Measurements from ENCODE around the gene PDGFD.

Gene PDGFD

GRCh38 chr11:103903621-103904323 lies 260.2 kb downstream of the PDGFD start:
- no peak for FAIRE-seq

- FAIRE-seq, result no peak
Measured at GRCh38 chr11:103902994-103903393, 261.0 kb downstream of the PDGFD start.

- no peak for FAIRE-seq
Measured at GRCh38 chr11:103901656-103902055, 262.3 kb downstream of the PDGFD start.

- FAIRE-seq, result no peak
Measured at GRCh38 chr11:103898577-103899336, 265.2 kb downstream of the PDGFD start.

- no peak for FAIRE-seq
Measured at GRCh38 chr11:103898065-103898464, 265.9 kb downstream of the PDGFD start.

- no peak for FAIRE-seq
Measured at GRCh38 chr11:103897160-103897936, 266.6 kb downstream of the PDGFD start.

GRCh38 chr11:103895106-103895505 lies 268.8 kb downstream of the PDGFD start:
- FAIRE-seq, result no peak

GRCh38 chr11:103894673-103895072 lies 269.3 kb downstream of the PDGFD start:
- no peak for FAIRE-seq

GRCh38 chr11:103894034-103894433 lies 269.9 kb downstream of the PDGFD start:
- no peak for FAIRE-seq

GRCh38 chr11:103893371-103893770 lies 270.6 kb downstream of the PDGFD start:
- no peak for FAIRE-seq

- FAIRE-seq, result no peak
Measured at GRCh38 chr11:103892603-103893002, 271.3 kb downstream of the PDGFD start.

- FAIRE-seq, result no peak
Measured at GRCh38 chr11:103890654-103891053, 273.3 kb downstream of the PDGFD start.

GRCh38 chr11:103889679-103890078 lies 274.3 kb downstream of the PDGFD start:
- no peak for FAIRE-seq

GRCh38 chr11:103888541-103888951 lies 275.4 kb downstream of the PDGFD start:
- no peak for FAIRE-seq

GRCh38 chr11:103887001-103887658 lies 276.8 kb downstream of the PDGFD start:
- no peak for FAIRE-seq

- no peak for FAIRE-seq
Measured at GRCh38 chr11:103883856-103884255, 280.1 kb downstream of the PDGFD start.

- FAIRE-seq, result no peak
Measured at GRCh38 chr11:103883291-103883690, 280.7 kb downstream of the PDGFD start.

- FAIRE-seq, result no peak
Measured at GRCh38 chr11:103881584-103881983, 282.4 kb downstream of the PDGFD start.

GRCh38 chr11:103880968-103881367 lies 283.0 kb downstream of the PDGFD start:
- FAIRE-seq, result no peak

GRCh38 chr11:103878646-103879045 lies 285.3 kb downstream of the PDGFD start:
- FAIRE-seq, result no peak

GRCh38 chr11:103877221-103877620 lies 286.7 kb downstream of the PDGFD start:
- FAIRE-seq, result no peak

- no peak for FAIRE-seq
Measured at GRCh38 chr11:103875855-103876510, 288.0 kb downstream of the PDGFD start.

GRCh38 chr11:103872748-103873147 lies 291.2 kb downstream of the PDGFD start:
- FAIRE-seq, result no peak

Measured in A204.1 (cell line).